Heart left ventricle (tissue), 16 donors: ENCODE measurements around the gene EMP2. TPM values are rescaled to one million over a fixed set of nuclear protein-coding genes. Genes with fewer than 3 reads are reported as not detected.

Experiments
- ATAC-seq, 4 donors: fragments of 200-7000 bp; cut with Tn5 transposase; one replicate each; pipeline ENCODE4 v1.9.1; 2020 to 2022; ENCODE audit warnings: moderate library complexity in 4 of 4, mild to moderate bottlenecking in 3 of 4, moderate number of reproducible peaks in 1 of 4
- DNase-seq, 5 donors: peaks; one replicate each; pipeline ENCODE4 v3.0.0-alpha.2; 2020
- H3K27ac ChIP-seq, 12 donors: fragments of 200-600 bp; sonication (generic) in 4 of 12; one replicate each; pipeline versions ENCODE4 v1.5.0 to v1.8.0; 2016 to 2022; ENCODE audit warnings: mild to moderate bottlenecking in 2 of 12
- H3K27me3 ChIP-seq, 9 donors: fragments of 200-600 bp; sonication (generic) in 2 of 9; one replicate each; pipeline versions ENCODE4 v1.5.1 to v1.8.0; 2016 to 2022; ENCODE audit warnings: mild to moderate bottlenecking in 3 of 9
- H3K36me3 ChIP-seq, 9 donors: fragments of 200-600 bp; sonication (generic) in 2 of 9; one replicate each; pipeline versions ENCODE4 v1.5.0 to v1.8.0; 2018 to 2022; ENCODE audit warnings: mild to moderate bottlenecking in 2 of 9
- H3K4me1 ChIP-seq, 12 donors: fragments of 200-600 bp; sonication (generic) in 4 of 12; one replicate each; pipeline versions ENCODE4 v1.5.0 to v1.8.0; 2016 to 2022; ENCODE audit warnings: mild to moderate bottlenecking in 3 of 12
- H3K4me3 ChIP-seq, 12 donors: fragments of 200-600 bp; sonication (generic) in 4 of 12; one replicate each; pipeline versions ENCODE4 v1.5.0 to v1.8.0; 2017 to 2022; ENCODE audit warnings: mild to moderate bottlenecking in 9 of 12, moderate library complexity in 4 of 12
- H3K9me3 ChIP-seq, 12 donors: fragments of 200-600 bp; sonication (generic) in 4 of 12; one replicate each; pipeline versions ENCODE4 v1.5.0 to v1.8.0; 2016 to 2022; ENCODE audit warnings: mild to moderate bottlenecking in 1 of 12
- CTCF ChIP-seq, 12 donors: fragments of 200-600 bp; sonication (generic) in 4 of 12; IDR thresholded peaks; one replicate each; pipeline versions ENCODE4 v1.5.0 to v1.8.0; 2018 to 2022; ENCODE audit warnings: antibody characterized with exemption in 12 of 12, mild to moderate bottlenecking in 5 of 12
- POLR2A ChIP-seq, 2 donors: fragments of 450-650 bp; IDR thresholded peaks; one replicate each; pipeline ENCODE4 v1.6.1; 2017; ENCODE audit warnings: antibody characterized with exemption in 2 of 2, mild to moderate bottlenecking in 2 of 2, moderate library complexity in 2 of 2
- WGBS, 4 donors: extraction: QIAGEN DNeasy Blood & Tissue Kit in 2 of 4; methylation state at CpG; one replicate each; pipeline versions ENCODE4 v1.1.5 to v1.1.7; 2013 to 2018; 5-methylcytosine and 5-hydroxymethylcytosine counted together
- intact Hi-C, 10 donors: fragments of 100-400 bp; cut with DNase I; formaldehyde crosslinking; loops; one replicate each; pipeline versions ENCODE4 v1.11.1 to v1.14.2; 2022
- polyA plus RNA-seq, 2 donors: library from polyadenylated mRNA; stranded (reverse); fragments of 200-250 nt; gene quantifications; one replicate each; pipeline ENCODE4 v1.2.3, GENCODE V29; 2013
- total RNA-seq, 9 donors: library from RNA; depleted of rRNA in 2 of 9; stranded (reverse); fragments of >200 nt in 2 of 9; fragmentation: NEBNext Ultra II Directional in 3 of 9; extraction: Animal tissue kit (Norgen Biotek cat#: 25700) in 3 of 9; gene quantifications; one replicate each; pipeline versions ENCODE4 v1.1.0 to v1.2.4, GENCODE V29; 2016 to 2023
- donor health status: ischemic (EF 13 %, LVEDD 7.1; RV severe dilation, severe dysfunction).
- donor health status: healthy with polysubstance abuse.
- donor health status: DM: no; HTN: yes; CAD: no.
- donor health status: DM: no; HTN: no; CAD: no.
- donor health status: ischemic (EF 25% LVEDD 6.9; RV normal size, moderate dysfunction).
- donor health status: ischemic (EF 25% LVEDD 5.7; RV mildly dilated, moderate dysfunction).
- donor health status: healthy.
- donor health status: DM: yes; HTN: yes; CAD: no.
- donor health status: ischemic (EF 35%, LVEDD 5.7; RV mildly dilated, moderate dysfunction).
- donor health status: nonischemic (EF 11% LVEDD 7.7; RV severe dilation, severe dysfunction).
- donor health status: DM: yes; HTN: yes; CAD: no.
- donor health status: PGD.
- donor health status: ischemic (EF 29% LVEDD 5.4; RV normal size, mild dysfunction).
- donor health status: nonischemic (EF 23%, LVEDD 6.1; RV moderate dilation, normal function).

Gene EMP2
- total and polyA plus RNA-seq, 11 donors: 34.5 to 103 (median 61.3) TPM

GRCh38 chr16:10485698-10486382 lies 94.6 kb downstream of the EMP2 start:
- WGBS, 4 donors: 95 to 98% (median 96%) methylated on average over 12 of the region's 12 CpGs
- no peaks in the 10 kb centered on the region for H3K27me3 ChIP-seq
- no peak for TF ChIP-seq CTCF (IDR thresholded peaks at IDR 0.05)
- TF ChIP-seq POLR2A (IDR thresholded peaks at IDR 0.05): no peak
- H3K4me1 ChIP-seq: peaks cover 0 to 6% (median 0%) of the 10 kb centered on the region in 12 donors
- no peak overlapping the region for H3K4me3 ChIP-seq
- no peak overlapping the region for H3K27ac ChIP-seq
- H3K9me3 ChIP-seq: peaks cover 0 to 17% (median 0%) of the 10 kb centered on the region in 12 donors
- DNase-seq (no peak), ATAC-seq (no peak)
- peaks cover 0 to 40% (median 8%) of the 10 kb centered on the region in 9 donors for H3K36me3 ChIP-seq
- intact Hi-C loops: no loop called here

GRCh38 chr16:10485159-10485558 lies 95.2 kb downstream of the EMP2 start:
- no peak overlapping the region for H3K4me3 ChIP-seq
- WGBS, 4 donors: 96 to 98% (median 97%) methylated on average over 4 of the region's 4 CpGs
- DNase-seq (no peak), ATAC-seq (no peak)
- peaks cover 0 to 17% (median 0%) of the 10 kb centered on the region in 12 donors for H3K9me3 ChIP-seq
- peaks cover 0 to 3% (median 0%) of the 10 kb centered on the region in 12 donors for H3K4me1 ChIP-seq
- no peak for TF ChIP-seq POLR2A (IDR thresholded peaks at IDR 0.05)
- TF ChIP-seq CTCF (IDR thresholded peaks at IDR 0.05): no peak
- H3K27me3 ChIP-seq: no peaks in the 10 kb centered on the region
- intact Hi-C loops: no loop called here
- peaks cover 0 to 43% (median 11%) of the 10 kb centered on the region in 9 donors for H3K36me3 ChIP-seq
- H3K27ac ChIP-seq: no peak overlapping the region

- intact Hi-C loops: no loop called here
- no peak for ATAC-seq
- TF ChIP-seq CTCF (IDR thresholded peaks at IDR 0.05) (no peak), POLR2A (IDR thresholded peaks at IDR 0.05) (no peak)
- WGBS, 4 donors: 87 to 97% (median 93%) methylated on average over 1 to 2 of the region's 2 CpGs
- H3K4me1 ChIP-seq: no peaks in the 10 kb centered on the region
- peaks cover 0 to 59% (median 15%) of the 10 kb centered on the region in 9 donors for H3K36me3 ChIP-seq
- peaks cover 0 to 18% (median 0%) of the 10 kb centered on the region in 12 donors for H3K9me3 ChIP-seq
- no peak overlapping the region for H3K4me3 ChIP-seq
- no peaks in the 10 kb centered on the region for H3K27me3 ChIP-seq
- no peak for DNase-seq
- H3K27ac ChIP-seq: no peak overlapping the region
These were observed 100.2 kb downstream of the EMP2 start for GRCh38 chr16:10480151-10480550.

Other genes with a start within 250 kb of the EMP2 start
- 10 to 100 TPM; 34.4 to 51.8 (median 43.2) TPM for gene ATF7IP2, start 194.5 kb downstream of the EMP2 start, total RNA-seq
- gene ATF7IP2, start 194.5 kb downstream of the EMP2 start, polyA plus RNA-seq: 10 to 100 TPM; 32.4 to 54.7 TPM
- 1 to 10 TPM in 1 of 9 donors, under 1 TPM in 1, not detected in 7; 0.51 to 2.8 TPM for gene TEKT5, start 114.3 kb upstream of the EMP2 start, total RNA-seq
- gene TEKT5, start 114.3 kb upstream of the EMP2 start, polyA plus RNA-seq: not detected
- 10 to 100 TPM; 34.0 to 54.8 (median 47.9) TPM for gene NUBP1, start 163.2 kb upstream of the EMP2 start, total RNA-seq
- 10 to 100 TPM; 54.5 to 60.0 TPM for gene NUBP1, start 163.2 kb upstream of the EMP2 start, polyA plus RNA-seq
- gene TVP23A, start 238.2 kb upstream of the EMP2 start, total RNA-seq: under 1 TPM in 5 of 9 donors, not detected in 4; 0.30 to 0.95 (median 0.34) TPM
- gene TVP23A, start 238.2 kb upstream of the EMP2 start, polyA plus RNA-seq: under 1 TPM; 0.08 TPM